Fibroblast of lung (primary cell): Measurements from ENCODE around the gene TMEM203. TPM values are rescaled to one million over a fixed set of nuclear protein-coding genes. Genes with fewer than 3 reads are reported as not detected.

ENCODE experiments used
- DNase-seq, 2 donors: peaks; one replicate each; pipeline versions ENCODE4 v3.0.0 to v3.0.0-alpha.2; 2010; ENCODE audit warnings: low read depth in 2 of 2
- H2AFZ ChIP-seq: 2 replicates; pipeline ENCODE4 v1.5.1; 2012; ENCODE audit warnings: low read length, control low read depth, inconsistent platforms
- H3K27ac ChIP-seq: 2 replicates; pipeline ENCODE4 v1.5.1; 2011; ENCODE audit warnings: low read length, control low read depth; ENCODE audit not compliant: insufficient read depth
- H3K27me3 ChIP-seq: 2 replicates; pipeline ENCODE4 v1.5.1; 2011; ENCODE audit warnings: mild to moderate bottlenecking, low read length; ENCODE audit not compliant: control insufficient read depth, insufficient read depth
- H3K36me3 ChIP-seq: 2 replicates; pipeline ENCODE4 v1.5.1; 2011; ENCODE audit warnings: low read length; ENCODE audit not compliant: control insufficient read depth, insufficient read depth
- H3K4me1 ChIP-seq: 2 replicates; pipeline ENCODE4 v1.5.1; 2011; ENCODE audit warnings: low read length; ENCODE audit not compliant: control insufficient read depth, insufficient read depth; ENCODE audit errors: extremely low read depth
- H3K4me2 ChIP-seq: 2 replicates; pipeline ENCODE4 v1.5.1; 2011; ENCODE audit warnings: low read length, control low read depth; ENCODE audit not compliant: insufficient read depth; ENCODE audit errors: extremely low read depth
- H3K4me3 ChIP-seq, 4 experiments: fragments of 200-600 bp in 1 of 4; sonication (generic) in 1 of 4; replicated peaks in 1 of 4; 2 replicates each; pipeline ENCODE4 v1.5.1; 2011 to 2016; ENCODE audit warnings: low read length in 4 of 4, low read depth in 3 of 4, mild to moderate bottlenecking in 3 of 4, control low read depth in 2 of 4, inconsistent platforms in 1 of 4, mixed read lengths in 1 of 4; ENCODE audit not compliant: insufficient read depth in 1 of 4; ENCODE audit errors: control extremely low read depth in 1 of 4
- H3K79me2 ChIP-seq: 2 replicates; pipeline ENCODE4 v1.5.1; 2012; ENCODE audit warnings: mild to moderate bottlenecking, low read length, inconsistent platforms; ENCODE audit not compliant: control insufficient read depth, insufficient read depth
- H3K9ac ChIP-seq: 2 replicates; pipeline ENCODE4 v1.5.1; 2011; ENCODE audit warnings: mild to moderate bottlenecking, low read length, control low read depth; ENCODE audit not compliant: insufficient read depth
- H3K9me3 ChIP-seq: 2 replicates; pipeline ENCODE4 v1.5.1; 2012; ENCODE audit warnings: low read depth, low read length; ENCODE audit not compliant: control insufficient read depth, insufficient read depth
- H4K20me1 ChIP-seq: 2 replicates; pipeline ENCODE4 v1.5.1; 2011; ENCODE audit warnings: low read length; ENCODE audit not compliant: control insufficient read depth, insufficient read depth; ENCODE audit errors: extremely low read depth
- EZH2 ChIP-seq: IDR thresholded peaks from 2 replicates; pipeline ENCODE4 v1.5.1; 2012; ENCODE audit warnings: low read length, control low read depth, mild to moderate bottlenecking; ENCODE audit errors: missing control alignments
- polyA plus RNA-seq, 2 donors: library from polyadenylated mRNA; depleted of rRNA in 1 of 2; stranded (reverse) in 1 of 2; unstranded in 1 of 2; fragments of >200 nt; gene quantifications; 2 replicates each; pipeline ENCODE4 v1.2.1, GENCODE V29; 2011 to 2012; ENCODE audit warnings: missing spikeins in 1 of 2
- total RNA-seq: library from RNA; depleted of rRNA; stranded (reverse); fragments of >200 nt; gene quantifications from 2 replicates; pipeline ENCODE4 v1.2.1, GENCODE V29; 2014
- TF ChIP-seq, protein P1 (sequence below), 2 donors: IDR thresholded peaks in 1 of 2; conservative IDR thresholded peaks in 1 of 2; 1 replicate in 1 of 2; 2 replicates in 1 of 2; pipeline ENCODE4 v1.5.1; 2011 to 2012; ENCODE audit warnings: low read length in 2 of 2, control low read depth in 1 of 2, inconsistent platforms in 1 of 2, low read depth in 1 of 2, mild to moderate bottlenecking in 1 of 2

Gene TMEM203
- total and polyA plus RNA-seq, 2 donors (not counting 1 experiment from before 2014, with no cell fraction given): 36.3 to 38.6 TPM

DNA sequence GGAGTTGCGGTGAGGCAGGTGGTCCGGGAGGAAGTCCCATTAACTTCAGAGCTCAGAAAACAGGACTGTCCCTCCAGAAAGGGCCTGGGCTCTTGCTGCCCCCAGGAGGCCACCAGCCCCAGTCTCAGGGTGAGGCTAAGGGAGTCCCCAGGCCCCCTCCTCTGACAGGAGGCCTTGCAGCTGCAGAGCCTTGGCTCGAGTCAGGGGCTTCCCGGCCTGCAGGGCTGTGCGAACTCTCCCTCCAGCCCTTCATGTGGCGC lies 42.4 kb upstream of the TMEM203 start:
- Histone ChIP-seq H3K27ac (no peak overlapping the region), H3K9ac (no peak overlapping the region), H3K36me3 (peaks cover 6% of the 10 kb centered on the region), H3K4me3 (no peak overlapping the region), H3K4me2 (no peak overlapping the region), H3K9me3 (no peaks in the 10 kb centered on the region), H3K4me1 (peaks cover under 1% of the 10 kb centered on the region), H3K79me2 (peaks cover 11% of the 10 kb centered on the region), H3K27me3 (no peaks in the 10 kb centered on the region), H4K20me1 (no peaks in the 10 kb centered on the region), H2AFZ (no peak overlapping the region)
- no peak for TF ChIP-seq EZH2
- TF ChIP-seq, protein P1, sequence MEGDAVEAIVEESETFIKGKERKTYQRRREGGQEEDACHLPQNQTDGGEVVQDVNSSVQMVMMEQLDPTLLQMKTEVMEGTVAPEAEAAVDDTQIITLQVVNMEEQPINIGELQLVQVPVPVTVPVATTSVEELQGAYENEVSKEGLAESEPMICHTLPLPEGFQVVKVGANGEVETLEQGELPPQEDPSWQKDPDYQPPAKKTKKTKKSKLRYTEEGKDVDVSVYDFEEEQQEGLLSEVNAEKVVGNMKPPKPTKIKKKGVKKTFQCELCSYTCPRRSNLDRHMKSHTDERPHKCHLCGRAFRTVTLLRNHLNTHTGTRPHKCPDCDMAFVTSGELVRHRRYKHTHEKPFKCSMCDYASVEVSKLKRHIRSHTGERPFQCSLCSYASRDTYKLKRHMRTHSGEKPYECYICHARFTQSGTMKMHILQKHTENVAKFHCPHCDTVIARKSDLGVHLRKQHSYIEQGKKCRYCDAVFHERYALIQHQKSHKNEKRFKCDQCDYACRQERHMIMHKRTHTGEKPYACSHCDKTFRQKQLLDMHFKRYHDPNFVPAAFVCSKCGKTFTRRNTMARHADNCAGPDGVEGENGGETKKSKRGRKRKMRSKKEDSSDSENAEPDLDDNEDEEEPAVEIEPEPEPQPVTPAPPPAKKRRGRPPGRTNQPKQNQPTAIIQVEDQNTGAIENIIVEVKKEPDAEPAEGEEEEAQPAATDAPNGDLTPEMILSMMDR (conservative IDR thresholded peaks at IDR 0.05 in 1 of 2, IDR thresholded peaks at IDR 0.05 in 1 of 2; ENCODE audit: low read depth in 1 of 2, low read length in 2 of 2): no peak
- DNase-seq: no peak

DNA sequence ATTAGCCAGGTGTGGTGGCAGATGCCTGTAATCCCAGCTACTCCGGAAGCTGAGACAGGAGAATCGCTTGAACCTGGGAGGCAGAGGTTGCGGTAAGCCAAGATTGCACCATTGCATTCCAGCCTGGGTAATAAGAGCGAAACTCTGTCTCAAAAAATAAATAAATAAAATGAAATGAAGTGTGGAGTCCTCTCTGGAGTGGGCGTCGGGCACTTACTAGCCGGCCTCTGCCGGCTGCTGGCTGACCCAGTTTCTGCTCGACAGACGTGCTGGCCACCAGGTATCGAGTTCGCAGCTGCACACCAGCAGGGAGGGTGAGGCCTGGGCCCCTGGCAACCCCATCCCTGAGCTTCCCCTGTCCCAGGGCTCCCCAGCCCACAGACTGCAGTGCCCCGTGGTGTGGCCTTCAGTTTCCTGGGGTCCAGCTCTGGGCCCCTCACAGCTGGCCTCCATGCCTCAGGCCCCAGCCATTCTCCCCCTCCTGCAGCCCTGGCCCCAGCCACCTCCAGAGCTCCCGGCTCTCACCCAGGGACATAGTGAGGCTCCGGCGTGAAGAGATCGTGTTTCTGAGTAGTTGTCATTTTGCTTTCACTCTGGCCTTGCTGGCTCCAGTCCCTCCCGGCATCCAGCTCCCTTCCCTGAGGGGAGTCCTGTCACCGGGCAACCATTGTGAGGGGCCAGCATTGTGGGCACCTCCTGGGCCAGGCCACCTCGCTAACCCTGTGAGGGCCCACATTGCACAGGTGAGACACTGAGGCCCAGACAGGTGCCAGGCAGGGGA lies 41.9 kb upstream of the TMEM203 start:
- no peak overlapping the region for H3K4me3 ChIP-seq
- no peak overlapping the region for H3K27ac ChIP-seq
- peaks cover 11% of the 10 kb centered on the region for H3K36me3 ChIP-seq
- DNase-seq: no peak
- no peaks in the 10 kb centered on the region for H4K20me1 ChIP-seq
- H3K4me1 ChIP-seq: peaks cover 4% of the 10 kb centered on the region
- H3K9me3 ChIP-seq: no peaks in the 10 kb centered on the region
- H3K27me3 ChIP-seq: no peaks in the 10 kb centered on the region
- no peak overlapping the region for H3K4me2 ChIP-seq
- peaks cover 16% of the 10 kb centered on the region for H3K79me2 ChIP-seq
- no peak overlapping the region for H2AFZ ChIP-seq
- no peak overlapping the region for H3K9ac ChIP-seq
- TF ChIP-seq EZH2: no peak
- TF ChIP-seq, protein P1 (conservative IDR thresholded peaks at IDR 0.05 in 1 of 2, IDR thresholded peaks at IDR 0.05 in 1 of 2; ENCODE audit: low read depth in 1 of 2, low read length in 2 of 2): no peak

DNA sequence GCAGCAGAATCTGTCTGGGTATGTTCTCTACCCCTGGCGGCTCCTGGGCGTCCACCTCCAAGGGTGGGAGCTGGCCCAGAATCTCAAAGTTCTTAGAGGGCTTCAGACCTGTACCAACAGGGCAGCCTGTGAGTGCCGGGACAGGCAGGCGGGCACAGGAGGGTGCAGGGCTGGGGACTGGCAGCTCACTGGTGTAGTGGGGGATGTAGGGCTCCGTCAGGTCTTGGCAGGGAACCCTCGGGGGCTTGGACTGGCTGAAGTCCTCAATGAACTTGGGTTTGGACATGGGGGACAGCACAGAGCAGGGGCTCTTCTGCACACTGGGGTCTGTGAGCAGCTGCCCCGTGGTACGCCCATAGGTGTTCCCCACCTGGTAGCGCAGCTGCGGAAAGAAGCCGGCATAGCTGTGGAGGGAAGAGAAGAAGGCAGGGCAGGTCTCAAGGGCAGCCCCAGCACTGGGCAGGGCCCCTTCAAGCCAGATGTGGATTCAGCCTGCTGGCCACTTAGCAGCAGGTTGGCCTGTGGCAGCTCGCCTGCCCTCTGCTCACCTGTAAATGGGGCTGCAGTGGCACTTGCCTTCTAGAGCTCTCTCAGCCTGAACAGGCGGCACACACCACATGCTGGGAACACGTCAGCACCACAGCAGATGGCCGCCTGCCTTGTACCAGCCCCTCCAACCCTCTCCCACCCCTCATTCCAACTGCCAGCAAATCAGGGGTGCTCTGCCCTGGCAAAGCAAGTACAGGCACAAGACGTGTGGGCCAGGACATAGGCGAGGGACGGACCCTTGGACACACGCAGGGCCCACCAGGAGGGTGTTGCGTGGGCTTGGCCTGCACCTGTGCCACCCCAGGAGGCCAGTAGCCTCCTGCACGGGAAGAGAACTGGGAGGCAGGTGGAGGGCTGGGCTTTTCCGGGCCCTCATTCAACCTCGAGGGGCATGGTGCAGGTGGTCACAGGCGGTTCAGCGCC lies 40.3 kb upstream of the TMEM203 start:
- DNase-seq: no peak
- TF ChIP-seq, protein P1 (conservative IDR thresholded peaks at IDR 0.05 in 1 of 2, IDR thresholded peaks at IDR 0.05 in 1 of 2; ENCODE audit: low read depth in 1 of 2, low read length in 2 of 2): no peak
- no peak for TF ChIP-seq EZH2
- H3K9me3 ChIP-seq: no peaks in the 10 kb centered on the region
- H3K27ac ChIP-seq: no peak overlapping the region
- H3K4me1 ChIP-seq: peaks cover 4% of the 10 kb centered on the region
- H3K36me3 ChIP-seq: peaks cover 18% of the 10 kb centered on the region
- no peak overlapping the region for H3K4me3 ChIP-seq
- H3K4me2 ChIP-seq: no peak overlapping the region
- H3K27me3 ChIP-seq: no peaks in the 10 kb centered on the region
- H3K79me2 ChIP-seq: peaks cover 25% of the 10 kb centered on the region
- H4K20me1 ChIP-seq: no peaks in the 10 kb centered on the region
- H3K9ac ChIP-seq: no peak overlapping the region
- no peak overlapping the region for H2AFZ ChIP-seq
